ENCODE data around the gene SERPINC1.
"Not testable (repeated sequence)": the region's sequence is repeated elsewhere in the genome, so short reads cannot be mapped to it uniquely, and the experiment has no call there.

SERPINC1 gene

DNA sequence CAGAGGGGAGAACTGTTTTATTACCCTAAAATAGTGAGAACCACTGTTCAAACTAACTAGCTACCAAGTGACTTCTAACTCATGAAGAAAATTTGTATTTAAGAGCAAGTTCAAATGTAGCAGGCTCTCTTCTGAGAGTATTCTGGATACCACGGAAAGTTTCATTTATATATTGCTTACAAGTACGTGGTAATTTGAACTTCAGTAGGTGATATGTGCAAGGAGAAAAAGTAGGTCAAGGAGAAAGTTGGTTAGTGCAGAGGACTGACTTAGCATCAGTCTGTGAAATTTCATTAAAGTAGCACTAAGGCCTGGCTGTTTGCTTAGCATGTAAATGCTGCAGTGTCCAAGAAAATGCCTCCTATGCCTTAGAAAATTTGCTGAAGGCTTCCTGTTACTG is 16.7 kb downstream of the SERPINC1 start:
- H3K4me3 ChIP-seq = no peak overlapping the region
- no peak overlapping the region for H3K27ac ChIP-seq

DNA sequence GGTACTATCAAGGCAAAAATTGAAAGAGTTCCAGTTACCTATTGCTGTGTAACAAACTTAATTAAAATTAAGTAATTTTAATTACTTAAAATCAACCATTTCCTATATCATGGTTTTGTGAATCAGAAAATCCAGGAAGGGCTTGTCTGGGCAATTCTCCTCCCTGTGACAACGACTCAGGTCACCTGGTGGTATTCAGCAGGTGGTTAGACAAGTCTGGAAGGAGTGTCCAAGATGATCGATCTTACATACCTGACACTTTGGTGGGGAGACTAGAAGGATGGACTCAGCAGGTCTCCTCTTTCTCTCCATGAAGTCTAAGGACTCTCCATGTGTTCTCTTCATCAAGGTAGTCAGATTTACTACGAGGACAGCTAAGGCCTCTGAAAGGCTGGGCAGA is 22.9 kb downstream of the SERPINC1 start:
- Histone ChIP-seq H3K27ac (no peak overlapping the region), H3K4me3 (no peak overlapping the region)

DNA sequence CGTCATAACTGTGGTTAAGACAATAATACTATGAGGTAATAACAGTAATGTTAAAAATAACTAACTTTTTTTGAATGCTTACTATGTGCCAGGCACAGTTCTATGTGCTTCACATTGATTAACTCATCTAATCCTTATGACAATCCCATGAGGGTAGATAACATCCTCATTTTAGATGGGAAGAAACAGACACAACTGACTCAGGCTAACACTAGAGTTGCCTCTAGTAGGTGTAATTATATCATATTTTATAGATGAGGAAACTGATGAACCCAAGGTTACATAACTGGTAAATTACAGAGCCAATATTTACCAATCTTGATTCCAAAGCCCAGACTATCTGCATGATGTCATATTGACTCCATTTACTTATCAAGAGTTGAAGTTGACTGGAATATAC is 23.5 kb downstream of the SERPINC1 start:
- Histone ChIP-seq H3K27ac (no peak overlapping the region), H3K4me3 (no peak overlapping the region)

- H3K27ac ChIP-seq = no peak overlapping the region
Measured at GRCh38 chr1:173889885-173890284, 27.2 kb downstream of the SERPINC1 start.

DNA sequence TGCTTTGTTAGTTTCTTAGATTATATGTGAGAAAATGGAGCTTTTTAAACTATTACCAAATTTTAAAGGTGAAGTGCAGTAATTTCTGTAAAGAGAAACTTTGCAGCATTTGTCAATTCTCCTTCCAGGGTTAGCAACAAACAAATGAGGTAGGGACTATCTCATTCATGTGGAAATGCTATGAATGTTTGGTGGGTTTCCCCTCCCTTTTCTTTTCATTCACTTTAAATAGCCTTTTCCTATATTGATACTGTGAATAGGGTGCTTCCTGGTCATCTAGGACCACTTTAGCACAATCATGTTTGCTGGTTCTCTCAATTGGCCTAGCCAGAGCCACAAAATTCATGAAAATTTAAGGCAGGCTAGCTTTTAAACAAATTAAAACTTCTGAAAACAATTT is 28.4 kb downstream of the SERPINC1 start:
- Histone ChIP-seq H3K4me3 (no peak overlapping the region), H3K27ac (no peak overlapping the region)

More at GRCh38 chr1:173889885-173890284, 27.2 kb downstream of the SERPINC1 start:
- H3K4me3 ChIP-seq = no peak overlapping the region

GRCh38 chr1:173887627-173888026 is 29.5 kb downstream of the SERPINC1 start:
- no peak overlapping the region for H3K27ac ChIP-seq
- no peak overlapping the region for H3K4me3 ChIP-seq

GRCh38 chr1:173886746-173887611 is 30.1 kb downstream of the SERPINC1 start:
- no peak overlapping the region for H3K4me3 ChIP-seq
- H3K27ac ChIP-seq = peak overlapping the region in 1 of 21 experiments; percentile 26

- no peak overlapping the region for H3K27ac ChIP-seq
- no peak overlapping the region for H3K4me3 ChIP-seq
Measured at GRCh38 chr1:173884701-173885100, 32.4 kb downstream of the SERPINC1 start.

DNA sequence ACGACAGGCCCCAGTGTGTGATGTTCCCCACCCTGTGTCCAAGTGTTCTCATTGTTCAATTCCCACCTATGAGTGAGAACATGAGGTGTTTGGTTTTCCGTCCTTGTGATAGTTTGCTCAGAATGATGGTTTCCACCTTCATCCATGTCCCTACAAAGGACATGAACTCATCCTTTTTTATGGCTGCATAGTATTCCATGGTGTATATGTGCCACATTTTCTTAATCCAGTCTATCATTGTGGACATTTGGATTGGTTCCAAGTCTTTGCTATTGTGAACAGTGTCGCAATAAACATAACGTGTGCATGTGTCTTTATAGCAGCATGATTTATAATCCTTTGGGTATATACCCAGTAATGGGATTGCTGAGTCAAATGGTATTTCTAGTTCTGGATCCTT is 36.0 kb downstream of the SERPINC1 start:
- H3K4me3 ChIP-seq, H3K27ac ChIP-seq: not testable (repeated sequence)

GRCh38 chr1:173878251-173878650 is 38.9 kb downstream of the SERPINC1 start:
- Histone ChIP-seq H3K27ac (no peak overlapping the region), H3K4me3 (no peak overlapping the region)

GRCh38 chr1:173876732-173877131 is 40.4 kb downstream of the SERPINC1 start:
- H3K27ac ChIP-seq = no peak overlapping the region
- no peak overlapping the region for H3K4me3 ChIP-seq

DNA sequence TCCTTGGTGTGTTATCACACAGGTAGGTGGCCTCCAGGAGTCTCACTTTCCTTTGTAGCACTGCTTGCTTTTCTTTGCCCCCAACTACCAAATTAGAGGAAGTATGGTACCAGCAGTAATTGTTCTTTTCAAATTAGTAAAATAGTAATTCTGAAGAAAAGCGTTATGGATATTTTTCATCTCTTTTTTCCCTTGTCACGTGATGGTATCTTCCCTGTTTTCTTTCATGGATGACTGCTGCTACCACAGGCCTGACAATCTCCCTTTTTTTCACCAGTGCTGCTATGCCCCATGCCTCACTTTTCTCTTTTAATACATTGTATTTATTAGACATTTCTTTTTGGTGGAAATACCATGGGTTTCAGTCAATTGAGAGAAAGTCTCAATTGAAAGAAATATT is 45.6 kb downstream of the SERPINC1 start:
- peak overlapping the region in 5 of 21 experiments; percentile 93 to 99 (median 96) for H3K27ac ChIP-seq

DNA sequence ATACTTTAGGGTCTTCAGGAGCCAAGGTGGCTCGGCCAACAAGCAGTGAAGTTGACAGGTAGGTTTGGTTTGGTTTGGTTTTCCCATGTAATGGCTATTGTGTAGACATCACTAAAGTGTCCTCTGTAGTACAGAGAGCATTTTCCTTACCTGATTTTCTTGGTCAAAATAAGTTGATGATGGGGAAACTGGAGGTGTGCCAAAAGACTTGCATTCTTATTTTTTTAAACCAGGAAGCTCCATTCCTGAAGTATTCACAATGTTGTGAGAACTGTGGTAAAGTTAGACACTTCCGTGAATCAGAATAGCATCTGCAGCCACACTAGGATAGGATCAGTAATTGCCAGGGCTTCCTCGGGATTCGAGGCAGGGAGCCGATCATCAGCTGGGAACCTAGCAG is 46.0 kb downstream of the SERPINC1 start:
- Histone ChIP-seq H3K4me3 (no peak overlapping the region), H3K27ac (peak overlapping the region in 10 of 21 experiments; percentile 21 to 99 (median 94))

More for the DNA sequence above, 45.6 kb downstream of the SERPINC1 start:
- H3K4me3 ChIP-seq = no peak overlapping the region

DNA sequence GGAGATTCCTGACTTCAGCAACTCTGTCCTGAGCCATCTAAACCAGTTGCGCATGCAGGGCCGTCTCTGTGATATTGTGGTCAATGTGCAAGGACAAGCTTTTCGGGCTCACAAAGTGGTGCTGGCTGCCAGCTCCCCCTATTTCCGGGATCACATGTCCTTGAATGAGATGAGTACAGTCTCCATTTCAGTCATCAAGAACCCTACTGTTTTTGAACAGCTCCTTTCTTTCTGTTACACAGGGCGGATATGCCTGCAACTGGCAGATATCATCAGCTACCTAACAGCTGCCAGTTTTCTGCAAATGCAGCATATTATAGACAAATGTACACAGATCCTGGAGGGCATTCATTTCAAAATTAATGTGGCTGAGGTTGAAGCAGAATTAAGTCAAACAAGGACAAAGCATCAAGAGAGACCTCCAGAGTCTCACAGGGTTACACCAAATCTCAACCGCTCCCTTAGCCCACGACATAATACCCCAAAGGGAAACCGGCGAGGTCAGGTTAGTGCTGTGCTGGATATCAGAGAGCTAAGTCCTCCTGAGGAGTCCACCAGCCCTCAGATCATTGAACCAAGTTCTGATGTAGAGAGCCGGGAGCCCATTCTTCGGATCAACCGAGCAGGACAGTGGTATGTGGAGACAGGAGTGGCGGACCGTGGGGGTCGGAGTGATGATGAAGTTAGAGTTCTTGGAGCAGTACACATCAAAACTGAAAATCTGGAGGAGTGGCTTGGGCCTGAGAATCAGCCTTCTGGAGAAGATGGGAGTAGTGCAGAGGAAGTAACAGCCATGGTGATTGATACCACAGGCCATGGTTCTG is 46.7 kb downstream of the SERPINC1 start:
- Histone ChIP-seq H3K4me3 (no peak overlapping the region), H3K27ac (peak overlapping the region in 15 of 21 experiments; percentile 7 to 99 (median 49))

- Histone ChIP-seq H3K4me3 (peak overlapping the region; percentile 63 to 85 (median 75)), H3K27ac (peak overlapping the region; percentile 81 to 99 (median 96))
Measured at GRCh38 chr1:173869021-173869359, 48.1 kb downstream of the SERPINC1 start.

DNA sequence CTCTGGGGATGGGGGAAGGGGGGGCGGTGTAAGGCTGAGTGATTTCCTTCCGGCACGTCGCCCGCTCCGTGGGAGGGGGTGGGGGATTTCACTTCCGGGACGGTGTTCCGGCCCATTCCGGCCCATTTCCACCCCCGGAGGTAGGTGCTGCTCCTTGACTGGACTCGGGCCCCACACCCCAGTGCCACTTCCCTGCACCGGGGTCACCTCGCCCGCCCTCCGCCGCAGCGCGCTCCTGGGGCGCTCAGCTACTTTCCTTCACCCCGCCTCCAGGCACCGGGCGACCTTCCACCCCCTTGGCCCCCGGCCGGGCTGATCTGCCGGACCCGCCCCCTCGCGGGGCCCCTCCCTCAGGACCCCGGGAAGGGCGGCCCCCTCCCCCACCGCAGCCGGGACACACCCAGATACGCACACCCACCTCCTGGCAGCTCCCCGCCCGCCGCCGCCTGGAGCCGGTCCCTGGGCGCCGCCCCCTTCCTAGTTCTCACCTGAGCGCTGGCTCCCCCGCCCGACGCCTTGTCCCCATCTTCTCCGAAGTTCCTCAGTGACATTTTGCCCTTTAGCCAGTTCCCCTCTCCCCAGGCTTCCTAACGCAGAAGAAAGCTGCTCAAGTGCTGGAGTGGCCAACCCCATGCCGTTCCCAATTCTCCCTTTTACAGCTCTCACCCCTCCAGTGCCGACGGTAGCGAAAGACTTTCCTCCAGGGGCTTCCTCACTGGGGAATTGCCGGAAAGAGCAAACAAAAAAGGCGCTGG is 48.7 kb downstream of the SERPINC1 start, which contains the start of gene ZBTB37:
Gene ZBTB37 (plus strand): TSS at position 115 of the 755 bp plus-strand sequence. CDS start 1,846 bp downstream, outside the sequence.
- peak within 1 kb of the TSS; percentile 81 to 99 (median 96) for H3K27ac ChIP-seq
- peak within 1 kb of the TSS; percentile 63 to 85 (median 75) for H3K4me3 ChIP-seq

GRCh38 chr1:173867753-173868265 is 49.3 kb downstream of the SERPINC1 start, which contains the start of gene GAS5:
TSS of gene GAS5 (minus strand) at chr1:173867989.
- peak within 1 kb of the TSS; percentile 63 to 85 (median 75) for H3K4me3 ChIP-seq
- H3K27ac ChIP-seq = peak within 1 kb of the TSS; percentile 81 to 99 (median 96)

GRCh38 chr1:173867141-173867752 is 49.9 kb downstream of the SERPINC1 start:
- H3K4me3 ChIP-seq = peak overlapping the region; percentile 63 to 85 (median 75)
- H3K27ac ChIP-seq = peak overlapping the region; percentile 40 to 99 (median 96)

Measured in skin epidermis (tissue), 12 donors.